HEK293T (cell line): ENCODE measurements around the gene TLR5.

Experiments used
- BHLHE40 ChIP-seq: fragments of 450-650 bp; IDR thresholded peaks from 2 replicates; pipeline ENCODE4 v1.6.1; 2016; ENCODE audit warnings: mild to moderate bottlenecking, moderate library complexity, borderline replicate concordance
- CTBP1 ChIP-seq: fragments of 450-650 bp; IDR thresholded peaks from 2 replicates; pipeline ENCODE4 v1.6.1; 2016; ENCODE audit warnings: borderline replicate concordance
- FOXA1 ChIP-seq: fragments of 450-650 bp; IDR thresholded peaks from 2 replicates; pipeline ENCODE4 v1.6.1; 2016; ENCODE audit warnings: mild to moderate bottlenecking
- ZNF384 ChIP-seq: fragments of 450-650 bp; IDR thresholded peaks from 2 replicates; pipeline ENCODE4 v1.6.1; 2016

DNA sequence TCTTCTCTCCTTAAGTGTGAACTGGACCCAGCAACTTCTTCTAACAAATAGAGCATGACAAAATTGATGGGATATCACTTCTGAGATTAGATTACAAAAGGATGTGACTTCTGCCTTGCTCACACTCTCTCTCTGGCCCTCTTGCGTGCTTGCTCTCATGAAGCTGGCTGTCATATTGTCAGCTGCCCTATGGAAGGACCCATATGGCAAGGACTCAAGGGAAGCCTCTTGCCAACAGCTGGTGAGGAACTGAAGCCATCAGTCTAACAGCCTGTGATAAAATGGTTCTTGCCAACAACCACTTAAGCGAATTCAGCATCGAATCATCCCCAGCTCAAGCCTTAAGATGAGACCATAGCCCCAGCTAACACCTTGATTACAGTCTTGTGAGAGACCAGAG lies 4.8 kb upstream of the TLR5 start:
- TF ChIP-seq BHLHE40 (no peak), FOXA1 (no peak), ZNF384 (no peak), CTBP1 (no peak)
